Activated CD4-positive, alpha-beta T cell treated with anti-CD3 and anti-CD28 coated beads, Interleukin-2, amount 50 U/mL, for 16 hours (primary cell): ENCODE measurements around the gene IQCB1.
"Not testable (repeated sequence)": the region's sequence is repeated elsewhere in the genome, so short reads cannot be mapped to it uniquely, and the experiment has no call there.

ENCODE experiments used
- DNase-seq: peaks from one replicate; pipeline ENCODE4 v3.0.0-alpha.2; 2020

Gene IQCB1, protein sequence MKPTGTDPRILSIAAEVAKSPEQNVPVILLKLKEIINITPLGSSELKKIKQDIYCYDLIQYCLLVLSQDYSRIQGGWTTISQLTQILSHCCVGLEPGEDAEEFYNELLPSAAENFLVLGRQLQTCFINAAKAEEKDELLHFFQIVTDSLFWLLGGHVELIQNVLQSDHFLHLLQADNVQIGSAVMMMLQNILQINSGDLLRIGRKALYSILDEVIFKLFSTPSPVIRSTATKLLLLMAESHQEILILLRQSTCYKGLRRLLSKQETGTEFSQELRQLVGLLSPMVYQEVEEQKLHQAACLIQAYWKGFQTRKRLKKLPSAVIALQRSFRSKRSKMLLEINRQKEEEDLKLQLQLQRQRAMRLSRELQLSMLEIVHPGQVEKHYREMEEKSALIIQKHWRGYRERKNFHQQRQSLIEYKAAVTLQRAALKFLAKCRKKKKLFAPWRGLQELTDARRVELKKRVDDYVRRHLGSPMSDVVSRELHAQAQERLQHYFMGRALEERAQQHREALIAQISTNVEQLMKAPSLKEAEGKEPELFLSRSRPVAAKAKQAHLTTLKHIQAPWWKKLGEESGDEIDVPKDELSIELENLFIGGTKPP

GRCh38 chr3:121834671-121835464 is at the start of gene IQCB1, which contains the start of gene EAF2:
TSS of gene IQCB1 (minus strand) at chr3:121835060. CDS start at chr3:121828960, 6,100 bp downstream.
TSS of gene EAF2 (plus strand) at chr3:121835209. CDS start at chr3:121835286, 77 bp downstream.
- DNase-seq, result peak; percentile 99

GRCh38 chr3:121883507-121883906 is 48.6 kb upstream of the IQCB1 start:
- DNase-seq, result peak; percentile 57

DNA sequence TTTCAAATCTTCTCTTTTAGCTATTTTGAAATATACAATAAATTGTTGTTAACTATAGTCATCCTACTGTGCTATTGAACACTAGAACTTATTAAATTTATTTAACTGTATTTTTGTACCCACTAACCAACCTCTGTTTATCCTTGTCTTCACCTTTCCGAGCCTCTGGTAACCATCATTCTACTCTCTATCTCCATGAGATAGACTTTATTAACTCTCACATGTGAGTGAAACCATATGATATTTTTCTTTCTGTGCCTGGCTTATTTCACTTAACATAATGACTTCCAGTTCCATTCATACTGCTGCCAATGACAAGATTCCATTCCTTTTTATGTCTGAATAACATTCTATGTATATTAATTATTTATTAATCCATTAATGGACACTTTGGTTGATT is 43.6 kb upstream of the IQCB1 start:
- no peak for DNase-seq

DNA sequence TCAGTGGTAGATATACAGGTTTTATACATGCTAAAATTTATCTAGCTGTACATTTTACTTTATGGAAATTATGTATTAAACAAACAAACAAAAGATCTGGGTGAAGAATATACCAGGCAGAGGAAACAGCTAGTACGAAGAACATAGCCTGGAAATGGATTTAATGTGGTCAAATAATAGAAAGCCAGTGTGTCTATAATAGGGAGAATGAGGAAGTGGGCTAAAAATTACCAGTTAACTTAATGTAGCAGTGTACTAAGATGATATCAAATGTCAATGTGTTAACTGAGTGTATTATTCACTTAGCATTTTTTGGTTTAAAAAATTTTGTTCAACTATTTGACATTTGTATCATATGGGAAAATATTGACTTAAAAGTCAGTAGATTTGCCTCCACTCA is 36.6 kb upstream of the IQCB1 start:
- DNase-seq, result no peak

DNA sequence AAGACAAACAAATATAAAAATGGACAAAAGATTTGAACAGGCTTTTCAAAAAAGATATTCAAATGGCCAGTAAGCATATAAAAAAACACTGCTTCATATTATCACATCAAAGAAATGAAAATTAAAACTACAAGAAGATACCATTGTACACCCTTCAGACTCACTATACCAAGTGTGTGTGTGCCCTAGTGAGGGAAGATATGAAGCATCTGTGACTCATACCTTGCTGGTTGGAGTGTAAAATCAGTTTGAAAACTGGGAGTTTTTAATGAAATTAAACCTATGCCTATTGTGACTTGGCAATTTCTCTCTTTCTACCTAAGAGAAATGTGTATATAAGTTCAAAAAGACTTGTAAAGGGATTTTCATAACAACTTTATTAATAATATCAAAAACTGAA is 35.9 kb upstream of the IQCB1 start:
- peak; percentile 1 for DNase-seq

GRCh38 chr3:121869736-121870135 is 34.9 kb upstream of the IQCB1 start:
- DNase-seq, result no peak

- DNase-seq, result no peak
Measured at GRCh38 chr3:121863801-121864200, 28.9 kb upstream of the IQCB1 start.

- DNase-seq, result not testable (repeated sequence)
Measured at GRCh38 chr3:121863247-121863646, 28.4 kb upstream of the IQCB1 start.

DNA sequence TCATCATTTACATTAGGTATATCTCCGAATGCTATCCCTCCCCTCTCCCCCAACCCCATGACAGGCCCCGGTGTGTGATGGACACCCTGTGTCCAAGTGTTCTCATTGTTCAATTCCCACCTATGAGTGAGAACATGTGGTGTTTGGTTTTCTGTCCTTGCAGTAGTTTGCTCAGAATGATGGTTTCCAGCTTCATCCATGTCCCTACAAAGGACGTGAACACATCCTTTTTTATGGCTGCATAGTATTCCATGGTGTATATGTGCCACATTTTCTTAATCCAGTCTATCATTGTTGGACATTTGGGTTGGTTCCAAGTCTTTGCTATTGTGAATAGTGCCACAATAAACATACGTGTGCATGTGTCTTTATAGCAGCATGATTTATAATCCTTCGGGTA is 22.9 kb upstream of the IQCB1 start:
- DNase-seq, result not testable (repeated sequence)

GRCh38 chr3:121855555-121855954 is 20.7 kb upstream of the IQCB1 start:
- peak; percentile 34 for DNase-seq

GRCh38 chr3:121852256-121852655 is 17.4 kb upstream of the IQCB1 start:
- no peak for DNase-seq

- DNase-seq, result no peak
Measured at GRCh38 chr3:121844892-121845291, 10.0 kb upstream of the IQCB1 start.

DNA sequence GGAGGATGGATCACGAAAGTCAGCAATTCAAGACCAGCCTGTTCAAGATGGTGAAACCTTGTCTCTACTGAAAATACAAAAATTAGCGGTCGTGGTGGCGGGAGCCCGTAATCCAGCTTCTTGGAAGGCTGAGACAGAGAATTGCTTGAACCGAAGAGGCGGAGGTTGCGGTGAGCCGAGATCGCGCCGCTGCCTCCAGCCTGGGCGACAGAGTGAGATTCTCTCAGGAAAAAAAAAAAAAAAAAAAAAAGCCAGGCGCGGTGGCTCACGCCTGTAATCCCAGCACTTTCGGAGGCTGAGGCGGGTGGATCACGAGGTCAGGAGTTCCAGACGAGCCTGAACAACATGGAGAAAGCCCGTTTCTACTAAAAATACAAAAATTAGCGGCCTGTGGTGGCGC is 5.1 kb upstream of the IQCB1 start:
- DNase-seq, result no peak

GRCh38 chr3:121836481-121836880 is 1.6 kb upstream of the IQCB1 start:
- DNase-seq, result no peak

- DNase-seq, result no peak
Measured at GRCh38 chr3:121836064-121836463, 1.2 kb upstream of the IQCB1 start.

DNA sequence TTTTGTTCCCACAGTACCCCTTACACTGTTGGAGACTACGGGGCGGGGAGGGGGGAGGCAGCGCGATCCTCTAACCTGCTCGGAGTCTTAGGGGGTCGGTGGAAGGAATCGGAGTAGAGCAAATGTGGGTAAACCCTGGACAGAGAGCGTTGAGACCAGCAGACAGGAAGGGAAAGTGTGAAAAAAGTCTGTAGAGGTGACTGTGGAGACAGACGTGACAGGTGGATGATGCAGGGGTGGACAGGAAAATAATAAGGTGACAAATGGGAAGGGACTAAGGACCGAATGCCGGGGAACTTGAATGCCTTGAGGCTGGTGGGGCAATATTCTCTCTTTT is 573 bp upstream of the IQCB1 start:
- DNase-seq, result peak; percentile 33

DNA sequence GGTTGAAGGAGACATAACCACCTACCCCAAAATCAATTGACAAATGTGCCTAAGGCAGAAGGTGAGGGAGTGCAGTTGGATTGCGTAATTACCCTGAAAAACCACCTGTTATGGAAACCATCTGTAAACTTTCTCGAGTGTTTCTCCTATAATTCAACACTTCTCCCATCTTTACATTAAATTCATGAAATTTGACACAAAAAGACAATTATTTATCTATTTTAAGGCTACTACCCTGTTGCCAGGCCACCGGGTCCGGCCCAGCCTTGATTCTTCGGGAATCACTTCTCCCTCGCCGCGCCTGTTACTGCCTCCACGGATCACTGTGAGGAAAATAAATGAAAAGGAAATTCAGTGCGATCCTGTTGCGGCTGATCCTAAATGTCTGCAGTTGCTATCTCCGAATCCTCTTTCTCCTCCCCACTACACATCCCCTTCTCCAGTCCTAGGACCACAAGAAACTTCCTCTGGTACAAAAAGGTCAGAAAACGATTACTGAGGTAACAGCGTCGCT is 646 bp downstream of the IQCB1 start:
- DNase-seq, result peak; percentile 24

- DNase-seq, result no peak
Measured at GRCh38 chr3:121822973-121823372, 11.9 kb downstream of the IQCB1 start.

DNA sequence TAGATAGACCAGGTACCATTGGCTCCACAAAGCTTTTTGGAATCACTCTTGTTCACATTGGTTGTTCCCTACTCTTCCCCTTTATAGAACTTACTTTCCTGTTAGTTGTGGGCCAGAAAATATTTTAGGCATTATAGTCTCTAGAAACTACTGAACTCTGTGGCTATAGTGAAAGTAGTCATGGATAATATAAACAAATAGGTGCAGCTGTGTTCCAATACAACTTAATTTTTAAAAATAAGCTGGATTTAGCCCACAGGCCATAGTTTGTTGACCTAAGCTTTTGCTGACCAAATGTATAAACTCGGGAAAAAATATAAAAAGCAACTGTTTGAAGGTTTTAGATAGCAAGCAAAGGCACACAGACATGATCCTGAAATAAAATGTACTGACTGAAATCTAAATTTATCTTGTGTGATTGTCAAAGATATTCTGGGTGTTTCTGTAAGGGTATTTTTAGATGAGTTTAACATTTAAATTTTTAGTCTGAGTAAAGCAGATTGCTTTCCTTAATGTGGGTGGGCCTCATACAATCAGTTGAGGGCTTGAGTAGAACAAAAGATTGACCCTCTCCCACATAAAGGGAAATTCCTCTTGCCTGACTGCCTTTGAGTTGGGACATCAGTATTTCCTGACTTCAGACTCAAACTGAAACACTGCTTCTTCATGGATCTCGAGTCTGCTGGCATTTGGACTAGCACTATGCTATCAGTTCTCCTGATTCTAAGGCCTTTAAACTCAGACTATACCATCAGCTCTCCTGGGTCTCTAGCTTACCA is 13.2 kb downstream of the IQCB1 start:
- DNase-seq, result no peak

DNA sequence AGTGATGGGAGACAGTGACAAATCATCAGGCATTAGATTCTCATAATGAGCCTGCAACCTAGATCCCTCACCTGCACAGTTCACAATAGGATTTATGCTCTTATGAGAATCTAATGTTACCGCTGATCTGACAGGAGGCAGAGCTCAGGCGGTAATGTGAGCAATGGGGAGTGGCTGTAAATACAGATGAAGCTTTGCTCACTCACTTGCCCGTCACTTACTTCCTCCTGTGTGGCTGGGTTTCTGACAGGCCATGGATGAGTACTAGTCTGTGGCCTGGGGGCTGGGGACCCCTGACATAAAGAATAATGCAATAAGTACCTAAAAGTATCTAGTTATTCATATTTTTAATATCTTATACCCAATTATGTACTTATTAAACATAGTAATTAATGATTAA is 15.6 kb downstream of the IQCB1 start:
- DNase-seq, result no peak

- DNase-seq, result no peak
Measured at GRCh38 chr3:121818578-121818977, 16.3 kb downstream of the IQCB1 start.

GRCh38 chr3:121817753-121818152 is 17.1 kb downstream of the IQCB1 start:
- no peak for DNase-seq

DNA sequence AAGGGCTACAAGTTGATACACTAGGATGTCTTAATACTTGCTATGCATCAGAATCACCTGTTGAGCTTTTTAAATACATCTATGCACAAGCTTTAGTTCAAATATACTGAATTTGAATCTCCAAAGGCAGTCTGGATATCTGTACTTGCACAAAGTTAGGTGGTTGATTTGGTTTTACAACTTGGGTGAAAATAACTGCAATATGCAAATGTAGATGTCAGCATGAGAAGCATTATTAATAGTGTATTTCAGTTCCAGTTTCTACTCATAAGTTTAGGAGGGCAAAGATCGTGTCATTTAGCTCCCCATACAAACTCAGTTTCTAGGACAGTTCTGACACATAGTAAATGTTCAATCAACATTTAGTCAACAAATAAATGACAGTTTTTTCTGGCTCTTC is 25.6 kb downstream of the IQCB1 start:
- DNase-seq, result peak; percentile 7
